Fibroblast of skin of left quadriceps (primary cell): ENCODE data around the gene TCAP.
A peak's percentile ranks its signal among the peaks of the same experiment; 100 is the strongest.

ENCODE experiments used
- DNase-seq, 2 experiments: peaks; one replicate each; pipeline ENCODE4 v3.0.0-alpha.2; 2013; ENCODE audit warnings: low read depth in 2 of 2

The TCAP gene

GRCh38 chr17:39664581-39665561 is at the start of gene TCAP:
TCAP (plus strand) TSS chr17:39665349; CDS start chr17:39665360, 11 bp downstream.
- DNase-seq, result no peak

- DNase-seq, result no peak
Observed at GRCh38 chr17:39615434-39615833, 49.7 kb upstream of the TCAP start.

- DNase-seq, result no peak
Observed at GRCh38 chr17:39617100-39617445, 48.1 kb upstream of the TCAP start.

GRCh38 chr17:39617446-39618245 is 47.5 kb upstream of the TCAP start:
- no peak for DNase-seq

GRCh38 chr17:39618246-39618913 is 46.8 kb upstream of the TCAP start:
- DNase-seq, result no peak

GRCh38 chr17:39618956-39619785 is 46.0 kb upstream of the TCAP start:
- no peak for DNase-seq

- DNase-seq, result no peak
Observed at GRCh38 chr17:39619786-39620101, 45.4 kb upstream of the TCAP start.

GRCh38 chr17:39621523-39622379 is 43.4 kb upstream of the TCAP start:
- DNase-seq, result peak; percentile 52 to 56

GRCh38 chr17:39622380-39623006 is 42.7 kb upstream of the TCAP start:
- DNase-seq, result no peak

- peak in 1 of 2 experiments; percentile 21 for DNase-seq
Observed at GRCh38 chr17:39623356-39623950, 41.7 kb upstream of the TCAP start.

- no peak for DNase-seq
Observed at GRCh38 chr17:39624313-39624712, 40.8 kb upstream of the TCAP start.

- DNase-seq, result no peak
Observed at GRCh38 chr17:39625198-39625785, 39.9 kb upstream of the TCAP start.

- DNase-seq, result no peak
Observed at GRCh38 chr17:39626171-39627046, 38.7 kb upstream of the TCAP start, which contains the start of gene PPP1R1B. PPP1R1B (plus strand) TSS chr17:39626952; CDS start chr17:39627393, 441 bp downstream.

GRCh38 chr17:39627047-39627711 is 38.0 kb upstream of the TCAP start:
- no peak for DNase-seq

GRCh38 chr17:39627712-39628516 is 37.2 kb upstream of the TCAP start:
- no peak for DNase-seq

GRCh38 chr17:39628655-39629493 is 36.3 kb upstream of the TCAP start:
- no peak for DNase-seq
